SJSA1 (cell line): ENCODE data around the gene CNTN4. TPM values are rescaled to one million over a fixed set of nuclear protein-coding genes. Genes with fewer than 3 reads are reported as not detected.

ENCODE experiments used
- DNase-seq, 2 experiments: peaks; one replicate each; pipeline ENCODE4 v3.0.0-alpha.2; 2015 to 2020; ENCODE audit warnings: low spot score in 2 of 2, low read depth in 1 of 2
- H3K27ac ChIP-seq: fragments of 250-450 bp; sonication (Bioruptor Pico); 2 replicates; pipeline ENCODE4 v1.5.1; 2020; ENCODE audit warnings: mild to moderate bottlenecking, moderate library complexity
- H3K27me3 ChIP-seq: fragments of 250-450 bp; sonication (Bioruptor Pico); replicated peaks from 2 replicates; pipeline ENCODE4 v1.5.1; 2020; ENCODE audit warnings: mild to moderate bottlenecking, moderate library complexity
- H3K36me3 ChIP-seq: fragments of 250-450 bp; sonication (Bioruptor Pico); 2 replicates; pipeline ENCODE4 v1.5.1; 2020; ENCODE audit warnings: mild to moderate bottlenecking
- H3K4me1 ChIP-seq: fragments of 250-450 bp; sonication (Bioruptor Pico); replicated peaks from 2 replicates; pipeline ENCODE4 v1.6.1; 2021; ENCODE audit warnings: mild to moderate bottlenecking
- H3K4me3 ChIP-seq: fragments of 250-450 bp; sonication (Bioruptor Pico); 2 replicates; pipeline ENCODE4 v1.5.1; 2020; ENCODE audit warnings: mild to moderate bottlenecking
- H3K9me3 ChIP-seq: fragments of 250-450 bp; sonication (Bioruptor Pico); replicated peaks from 2 replicates; pipeline ENCODE4 v1.5.1; 2020; ENCODE audit warnings: mild to moderate bottlenecking
- total RNA-seq: library from RNA; depleted of rRNA; stranded (reverse); fragments of >200 nt; shearing (Covaris generic); gene quantifications from 2 replicates; pipeline ENCODE4 v1.2.3, GENCODE V29; 2014

Gene CNTN4
- total RNA-seq, 1 experiment from 2014 or later, result not detected

DNA sequence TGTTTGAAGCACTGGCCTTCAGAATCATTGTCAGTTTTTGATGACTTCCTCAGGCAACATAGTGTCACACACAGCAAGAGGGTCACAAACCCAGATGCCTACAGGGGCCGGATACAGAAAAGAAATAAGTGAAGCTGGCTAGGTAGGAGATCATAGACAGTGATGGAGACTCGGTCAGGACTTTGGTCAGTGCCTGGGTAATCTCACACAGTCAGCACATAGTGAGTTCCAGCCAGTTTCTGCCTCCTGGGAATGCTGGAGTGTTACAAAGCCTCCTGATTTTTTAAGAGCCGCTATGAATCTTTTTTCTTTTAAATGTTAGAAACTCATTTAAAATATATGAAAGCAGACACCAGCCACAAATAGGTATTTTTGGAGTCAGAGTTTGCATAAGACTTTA is 612.4 kb downstream of the CNTN4 start:
- H3K36me3 ChIP-seq, result no peaks in the 10 kb centered on the region
- H3K9me3 ChIP-seq, result no peaks in the 10 kb centered on the region
- H3K27me3 ChIP-seq, result no peaks in the 10 kb centered on the region
- no peak overlapping the region for H3K27ac ChIP-seq
- no peak overlapping the region for H3K4me3 ChIP-seq
- H3K4me1 ChIP-seq, result no peaks in the 10 kb centered on the region
- DNase-seq, result no peak

GRCh38 chr3:2713923-2714322 is 615.3 kb downstream of the CNTN4 start:
- H3K4me1 ChIP-seq, result no peaks in the 10 kb centered on the region
- no peak overlapping the region for H3K27ac ChIP-seq
- H3K36me3 ChIP-seq, result no peaks in the 10 kb centered on the region
- H3K4me3 ChIP-seq, result no peak overlapping the region
- DNase-seq, result no peak
- no peaks in the 10 kb centered on the region for H3K9me3 ChIP-seq
- H3K27me3 ChIP-seq, result no peaks in the 10 kb centered on the region

DNA sequence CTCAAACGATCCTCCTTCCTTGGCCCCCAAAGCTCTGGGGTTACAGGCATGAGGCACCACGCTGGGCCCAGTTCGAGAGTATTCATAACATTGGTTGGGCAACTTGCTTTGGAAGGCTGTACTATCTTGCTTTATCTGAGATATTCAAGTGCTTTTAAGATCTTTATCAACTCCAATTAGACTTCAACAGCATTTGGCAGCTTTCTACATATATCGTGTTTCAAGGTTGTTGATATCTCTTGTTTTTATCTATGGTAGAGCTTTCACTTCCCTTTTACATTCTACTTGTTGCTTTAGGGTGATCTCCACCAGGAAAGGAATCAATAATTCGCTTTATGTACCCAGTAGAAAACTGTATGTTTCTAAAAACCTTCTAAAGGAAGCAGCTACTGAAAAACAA is 616.2 kb downstream of the CNTN4 start:
- H3K36me3 ChIP-seq, result no peaks in the 10 kb centered on the region
- no peak for DNase-seq
- no peak overlapping the region for H3K27ac ChIP-seq
- no peak overlapping the region for H3K4me3 ChIP-seq
- no peaks in the 10 kb centered on the region for H3K9me3 ChIP-seq
- H3K27me3 ChIP-seq, result no peaks in the 10 kb centered on the region
- no peaks in the 10 kb centered on the region for H3K4me1 ChIP-seq

GRCh38 chr3:2727101-2727500 is 628.4 kb downstream of the CNTN4 start:
- Histone ChIP-seq H3K36me3 (no peaks in the 10 kb centered on the region), H3K4me1 (no peaks in the 10 kb centered on the region), H3K9me3 (0 out of 2 replicates have a peak, but pooled peaks cover 2% of the 10 kb centered on the region), H3K27me3 (no peaks in the 10 kb centered on the region), H3K4me3 (no peak overlapping the region), H3K27ac (no peak overlapping the region)
- DNase-seq, result no peak

GRCh38 chr3:2727610-2728318 is 629.1 kb downstream of the CNTN4 start:
- no peaks in the 10 kb centered on the region for H3K27me3 ChIP-seq
- no peaks in the 10 kb centered on the region for H3K4me1 ChIP-seq
- no peaks in the 10 kb centered on the region for H3K36me3 ChIP-seq
- H3K4me3 ChIP-seq, result no peak overlapping the region
- no peaks in the 10 kb centered on the region for H3K9me3 ChIP-seq
- H3K27ac ChIP-seq, result no peak overlapping the region
- DNase-seq, result no peak

DNA sequence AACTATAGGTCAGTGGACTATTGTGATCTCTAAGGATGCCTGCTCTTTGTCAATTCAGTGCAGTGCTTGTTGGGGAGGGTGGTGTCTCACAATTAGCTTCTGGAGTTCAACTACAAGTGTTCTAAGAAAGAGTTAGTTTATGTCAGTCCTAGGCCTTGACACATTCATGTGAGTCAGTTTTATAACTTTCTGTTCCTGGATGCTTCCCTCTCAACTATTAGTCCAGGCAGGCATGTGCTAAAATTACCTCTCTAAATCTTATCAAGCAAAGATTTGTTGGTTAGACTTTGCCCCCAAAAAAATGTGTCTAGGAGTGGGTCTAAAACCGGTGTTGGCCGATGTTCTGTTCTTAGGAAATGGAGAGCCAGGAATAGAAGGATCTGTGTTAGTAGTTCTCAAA is 633.2 kb downstream of the CNTN4 start:
- DNase-seq, result no peak
- Histone ChIP-seq H3K36me3 (no peaks in the 10 kb centered on the region), H3K9me3 (no peaks in the 10 kb centered on the region), H3K4me3 (no peak overlapping the region), H3K27me3 (no peaks in the 10 kb centered on the region), H3K4me1 (no peaks in the 10 kb centered on the region), H3K27ac (no peak overlapping the region)

GRCh38 chr3:2735392-2735894 is 636.8 kb downstream of the CNTN4 start:
- Histone ChIP-seq H3K4me1 (no peaks in the 10 kb centered on the region), H3K36me3 (no peaks in the 10 kb centered on the region), H3K9me3 (no peaks in the 10 kb centered on the region), H3K27ac (no peak overlapping the region), H3K4me3 (no peak overlapping the region), H3K27me3 (no peaks in the 10 kb centered on the region)
- no peak for DNase-seq

DNA sequence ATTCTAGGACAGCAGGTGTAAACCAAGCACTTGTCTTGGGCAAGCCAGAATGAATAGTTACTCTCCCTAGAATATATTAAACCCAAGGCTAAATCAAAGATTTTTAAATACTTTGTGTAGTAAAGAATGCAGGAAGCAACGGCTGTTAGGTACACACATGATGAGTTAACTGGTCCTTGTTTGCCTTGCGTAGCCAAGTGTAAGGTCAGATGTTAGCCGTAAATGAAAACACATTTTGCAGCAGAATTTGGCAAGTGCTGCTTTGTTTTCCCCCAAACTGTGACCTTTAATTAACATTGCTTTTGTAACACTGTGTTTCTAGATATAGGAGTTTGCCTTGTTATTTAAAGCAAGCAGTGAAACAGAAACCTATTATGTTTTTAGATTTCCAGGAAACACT is 642.9 kb downstream of the CNTN4 start:
- DNase-seq, result no peak
- H3K36me3 ChIP-seq, result no peaks in the 10 kb centered on the region
- H3K4me1 ChIP-seq, result no peaks in the 10 kb centered on the region
- no peak overlapping the region for H3K4me3 ChIP-seq
- H3K9me3 ChIP-seq, result no peaks in the 10 kb centered on the region
- H3K27ac ChIP-seq, result no peak overlapping the region
- H3K27me3 ChIP-seq, result no peaks in the 10 kb centered on the region

DNA sequence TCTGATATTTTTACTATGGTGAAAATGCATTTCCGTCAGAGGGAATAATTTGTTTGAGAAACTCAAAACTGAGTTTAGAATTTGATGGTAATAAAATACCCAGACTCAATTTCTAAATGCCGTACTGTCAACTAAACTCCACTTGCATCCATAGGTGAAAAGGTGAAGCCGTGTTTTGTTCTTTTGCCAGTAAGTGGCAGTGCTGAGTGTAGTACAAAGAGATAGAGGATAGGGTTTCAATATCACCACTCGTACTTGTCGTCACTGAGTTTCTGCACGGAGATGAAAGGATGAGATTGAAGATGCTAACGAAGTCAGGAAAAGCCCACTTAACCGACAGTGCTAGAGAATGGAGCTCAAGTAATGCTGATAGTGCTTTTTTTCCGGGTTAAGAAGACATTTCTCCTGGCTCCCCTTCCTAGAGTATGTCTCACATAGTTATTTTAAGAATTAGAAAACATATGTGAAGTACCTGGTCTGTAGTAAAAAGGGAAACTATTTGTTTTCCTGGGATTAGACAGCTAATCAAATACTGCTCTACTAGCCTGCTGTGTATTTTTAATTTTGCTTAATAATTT is 666.4 kb downstream of the CNTN4 start:
- H3K36me3 ChIP-seq, result no peaks in the 10 kb centered on the region
- no peak for DNase-seq

GRCh38 chr3:2770451-2770850 is 671.8 kb downstream of the CNTN4 start:
- no peak for DNase-seq
- no peaks in the 10 kb centered on the region for H3K9me3 ChIP-seq
- no peak overlapping the region for H3K4me3 ChIP-seq
- H3K27ac ChIP-seq, result no peak overlapping the region
- no peaks in the 10 kb centered on the region for H3K36me3 ChIP-seq
- H3K27me3 ChIP-seq, result no peaks in the 10 kb centered on the region
- no peaks in the 10 kb centered on the region for H3K4me1 ChIP-seq

More for the DNA sequence above, 666.4 kb downstream of the CNTN4 start:
- Histone ChIP-seq H3K4me1 (no peaks in the 10 kb centered on the region), H3K9me3 (no peaks in the 10 kb centered on the region), H3K27me3 (no peaks in the 10 kb centered on the region; the same call in 1 of the 2 replicates), H3K4me3 (no peak overlapping the region), H3K27ac (no peak overlapping the region)

DNA sequence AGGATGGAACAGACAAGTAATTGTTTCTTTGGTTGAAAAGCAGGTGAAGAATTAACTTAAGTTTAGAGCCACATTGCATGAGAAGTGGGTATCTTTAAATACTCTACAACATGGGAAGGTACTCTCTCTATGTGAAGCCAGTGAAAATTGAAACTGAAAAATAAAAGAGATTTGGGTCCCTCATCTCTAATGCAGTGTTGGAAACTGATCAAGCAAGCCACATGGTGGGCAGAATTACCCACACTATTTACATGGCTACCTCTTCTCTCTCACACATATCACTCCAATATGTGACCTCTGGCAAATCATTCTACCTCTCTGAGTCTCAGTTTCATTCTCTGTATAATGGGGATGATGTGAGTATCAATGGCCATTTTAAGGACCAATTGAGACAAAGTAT is 672.5 kb downstream of the CNTN4 start:
- H3K27me3 ChIP-seq, result no peaks in the 10 kb centered on the region
- H3K9me3 ChIP-seq, result no peaks in the 10 kb centered on the region
- H3K27ac ChIP-seq, result no peak overlapping the region
- no peak overlapping the region for H3K4me3 ChIP-seq
- no peak for DNase-seq
- H3K36me3 ChIP-seq, result no peaks in the 10 kb centered on the region
- no peaks in the 10 kb centered on the region for H3K4me1 ChIP-seq

GRCh38 chr3:2771741-2772140 is 673.1 kb downstream of the CNTN4 start:
- no peaks in the 10 kb centered on the region for H3K4me1 ChIP-seq
- H3K4me3 ChIP-seq, result no peak overlapping the region
- H3K36me3 ChIP-seq, result no peaks in the 10 kb centered on the region
- no peak for DNase-seq
- no peaks in the 10 kb centered on the region for H3K9me3 ChIP-seq
- H3K27ac ChIP-seq, result no peak overlapping the region
- H3K27me3 ChIP-seq, result no peaks in the 10 kb centered on the region

- no peak overlapping the region for H3K27ac ChIP-seq
- no peaks in the 10 kb centered on the region for H3K36me3 ChIP-seq
- DNase-seq, result no peak
- H3K4me1 ChIP-seq, result no peaks in the 10 kb centered on the region
- H3K27me3 ChIP-seq, result no peaks in the 10 kb centered on the region
- H3K4me3 ChIP-seq, result no peak overlapping the region
- no peaks in the 10 kb centered on the region for H3K9me3 ChIP-seq
These were observed 674.1 kb downstream of the CNTN4 start for GRCh38 chr3:2772803-2773202.

- Histone ChIP-seq H3K4me3 (no peak overlapping the region), H3K27ac (no peak overlapping the region), H3K9me3 (no peaks in the 10 kb centered on the region), H3K4me1 (no peaks in the 10 kb centered on the region), H3K36me3 (no peaks in the 10 kb centered on the region), H3K27me3 (no peaks in the 10 kb centered on the region)
- DNase-seq, result no peak
These were observed 676.0 kb downstream of the CNTN4 start for GRCh38 chr3:2774481-2775249.
